NCI-H1694 (cell line): ENCODE data around the gene PPP1R1B.
"Not testable (repeated sequence)": the region's sequence is repeated elsewhere in the genome, so short reads cannot be mapped to it uniquely, and the experiment has no call there.

ENCODE experiments used
- DNase-seq: peaks from one replicate; lab custom pipeline; 2025; lab: John Stamatoyannopoulos, UW

PPP1R1B gene

DNA sequence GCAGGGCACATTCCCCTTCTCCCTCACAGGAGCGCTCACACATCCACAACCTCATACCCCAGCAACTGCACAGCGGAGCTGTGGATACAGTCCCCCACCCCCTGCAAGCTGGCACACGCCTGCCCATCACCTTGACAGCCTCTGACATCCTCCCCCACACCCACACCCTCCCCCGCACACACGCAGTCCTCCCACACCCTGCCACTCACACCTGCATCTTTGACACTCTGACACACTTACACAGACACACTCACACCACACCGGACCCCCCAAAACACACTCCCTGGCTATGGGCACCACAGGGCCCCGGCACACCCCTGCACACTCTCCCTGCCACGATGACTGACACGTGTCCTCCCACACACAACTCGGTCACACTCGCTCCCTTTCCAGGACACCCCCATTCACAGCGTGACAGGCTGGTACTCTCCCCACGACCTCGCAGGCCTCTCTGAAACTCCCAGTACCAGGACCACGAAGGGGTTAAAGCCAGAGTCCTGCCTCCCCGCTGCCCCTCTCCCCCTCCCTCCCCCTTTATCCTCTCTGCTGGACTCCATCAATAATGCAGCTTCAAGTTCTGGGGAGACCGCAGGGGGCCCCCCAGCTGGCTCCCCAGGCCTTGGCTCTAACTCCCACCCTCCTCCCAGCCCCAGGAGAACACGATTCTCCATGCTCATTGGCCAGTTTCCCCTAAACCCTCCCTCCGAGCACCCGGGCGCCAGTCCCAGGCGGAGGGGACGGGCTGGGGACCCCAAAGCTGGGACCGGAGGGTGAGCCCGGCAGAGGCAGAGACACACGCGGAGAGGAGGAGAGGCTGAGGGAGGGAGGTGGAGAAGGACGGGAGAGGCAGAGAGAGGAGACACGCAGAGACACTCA, at the start of gene PPP1R1B:
Gene PPP1R1B (plus strand): TSS at position 782 of the 876 bp plus-strand sequence. CDS start 441 bp downstream, outside the sequence.
- DNase-seq: no peak

GRCh38 chr17:39578272-39578671, 48.5 kb upstream of the PPP1R1B start:
- no peak for DNase-seq

DNA sequence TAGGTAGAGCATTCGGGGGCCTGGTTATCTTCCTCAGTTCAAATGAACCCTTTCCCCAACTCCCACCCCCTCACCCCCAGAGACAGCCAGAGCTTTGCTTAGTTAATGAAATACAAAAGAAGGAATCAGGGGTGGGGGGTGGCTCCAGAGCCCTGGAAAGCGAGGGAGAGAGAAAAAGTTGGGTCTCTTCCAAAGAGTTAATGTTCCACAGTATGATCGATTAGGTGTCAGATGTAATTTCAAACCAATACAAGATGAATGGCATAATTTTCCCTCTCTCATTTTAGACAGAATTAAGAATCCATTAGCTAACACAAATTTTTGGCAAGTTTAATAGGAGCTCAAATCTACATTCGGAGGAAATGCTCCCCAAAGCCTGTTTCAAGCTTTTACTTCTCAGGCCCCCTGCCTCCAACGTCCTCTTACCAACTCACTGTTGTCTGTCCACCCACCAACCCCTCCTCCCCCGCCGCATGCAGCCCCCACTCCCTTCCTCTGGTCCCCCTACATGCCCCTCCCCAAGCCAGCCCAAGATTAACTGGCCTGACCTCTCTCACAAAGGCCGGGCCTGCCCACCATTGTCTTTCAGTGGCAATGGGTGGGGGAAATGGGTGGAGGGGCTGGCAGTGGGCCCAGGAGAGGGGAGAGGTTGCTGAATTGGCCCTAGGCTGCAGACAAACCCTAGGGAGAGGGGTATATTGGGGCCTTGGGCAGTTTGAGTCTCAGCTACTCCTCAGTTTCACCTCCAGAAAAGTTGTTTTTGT, 47.3 kb upstream of the PPP1R1B start:
- DNase-seq: no peak

DNA sequence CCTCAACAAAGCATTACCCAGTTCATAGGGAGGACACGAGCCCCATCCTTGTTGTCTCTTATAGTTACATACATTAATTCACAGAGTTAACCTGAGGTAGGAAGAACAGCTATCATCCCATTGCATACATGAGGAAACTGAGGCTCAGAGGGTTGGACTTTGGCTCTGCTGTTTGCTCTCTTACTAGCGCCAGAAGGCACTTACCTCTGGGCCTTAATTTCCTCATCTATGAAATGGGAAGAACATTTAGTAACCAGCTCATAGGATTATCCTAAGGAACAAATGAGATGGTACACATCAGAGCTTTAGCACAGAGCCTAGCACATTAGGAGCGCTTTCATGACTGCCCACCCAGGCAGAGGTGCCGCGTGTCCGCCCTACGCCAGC, 46.7 kb upstream of the PPP1R1B start:
- DNase-seq: no peak

DNA sequence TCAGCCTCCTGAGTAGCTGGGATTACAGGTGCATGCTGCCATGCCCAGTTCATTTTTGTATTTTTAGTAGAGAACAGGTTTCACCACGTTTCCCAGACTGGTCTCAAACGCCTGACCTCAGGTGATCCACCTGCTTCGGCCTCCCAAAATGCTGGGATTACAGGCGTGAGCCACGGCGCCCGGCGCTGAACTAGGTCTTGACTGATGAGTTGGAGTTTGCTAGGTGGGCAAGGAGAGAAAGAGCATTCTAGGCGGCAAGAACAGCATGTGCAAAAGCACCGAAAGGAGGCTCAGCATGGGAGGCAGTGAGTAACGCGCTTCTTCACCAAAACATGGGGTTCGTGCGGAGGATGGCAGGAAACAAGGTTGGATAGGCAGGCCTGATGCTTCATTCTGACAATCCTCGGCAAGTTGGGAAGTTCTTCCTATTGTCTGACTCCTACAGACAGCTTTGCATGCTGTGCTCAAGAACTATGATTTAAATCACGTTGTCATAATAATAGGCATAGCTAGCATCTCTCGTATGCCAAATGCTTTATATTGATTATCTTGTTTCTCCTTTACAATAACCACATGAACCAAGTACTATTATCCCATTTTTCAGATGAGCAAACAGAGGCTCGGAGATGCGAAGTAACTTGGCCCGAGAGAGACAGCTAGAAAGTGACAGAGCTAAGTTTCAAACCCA, 45.5 kb upstream of the PPP1R1B start:
- DNase-seq: no peak

- DNase-seq: no peak
Measured at GRCh38 chr17:39581759-39582085, 45.0 kb upstream of the PPP1R1B start.

DNA sequence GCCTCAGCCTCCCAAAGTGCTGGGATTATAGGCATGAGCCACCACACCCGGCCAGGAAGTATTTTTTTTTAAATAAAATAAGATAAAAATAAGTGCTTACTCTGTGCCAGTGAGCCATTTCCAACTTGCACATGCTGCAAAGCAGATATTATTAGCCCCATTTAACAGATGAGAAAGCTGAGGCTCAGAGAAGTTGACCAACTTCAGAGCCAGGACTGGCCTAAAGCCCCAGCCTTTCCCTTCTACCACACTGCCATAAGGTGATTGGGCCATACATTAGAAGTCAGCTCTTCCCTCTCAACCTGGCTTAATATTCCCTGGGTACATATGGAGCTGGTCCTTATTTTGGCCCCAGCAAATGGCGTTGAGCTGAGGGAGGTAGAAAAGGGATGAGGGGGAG, 44.1 kb upstream of the PPP1R1B start:
- no peak for DNase-seq

- not testable (repeated sequence) for DNase-seq
Measured at GRCh38 chr17:39590180-39590579, 36.6 kb upstream of the PPP1R1B start.

GRCh38 chr17:39591958-39592954, 34.5 kb upstream of the PPP1R1B start:
- DNase-seq: peak; percentile 86

- no peak for DNase-seq
Measured at GRCh38 chr17:39593371-39593770, 33.4 kb upstream of the PPP1R1B start.

DNA sequence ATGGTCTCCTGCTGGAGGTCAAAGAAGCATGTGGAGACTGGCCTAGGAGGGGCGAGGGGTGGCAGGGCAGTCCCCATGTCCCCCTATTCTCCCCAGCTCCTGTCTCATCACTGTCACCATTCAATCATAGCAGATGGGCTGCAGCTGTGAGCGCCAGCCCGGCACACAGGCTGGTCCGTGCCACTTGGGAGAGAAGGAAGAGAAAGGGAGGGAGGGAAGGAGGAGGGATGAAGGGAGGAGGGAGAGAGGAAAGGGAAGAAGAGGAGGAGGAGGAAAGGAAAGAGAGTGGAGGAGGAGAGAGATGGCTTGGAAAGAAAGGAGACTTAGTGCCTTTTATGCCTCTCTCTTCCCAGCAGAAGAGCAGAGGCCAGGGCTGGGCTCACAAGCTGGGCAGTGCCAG, 31.5 kb upstream of the PPP1R1B start:
- DNase-seq: no peak

DNA sequence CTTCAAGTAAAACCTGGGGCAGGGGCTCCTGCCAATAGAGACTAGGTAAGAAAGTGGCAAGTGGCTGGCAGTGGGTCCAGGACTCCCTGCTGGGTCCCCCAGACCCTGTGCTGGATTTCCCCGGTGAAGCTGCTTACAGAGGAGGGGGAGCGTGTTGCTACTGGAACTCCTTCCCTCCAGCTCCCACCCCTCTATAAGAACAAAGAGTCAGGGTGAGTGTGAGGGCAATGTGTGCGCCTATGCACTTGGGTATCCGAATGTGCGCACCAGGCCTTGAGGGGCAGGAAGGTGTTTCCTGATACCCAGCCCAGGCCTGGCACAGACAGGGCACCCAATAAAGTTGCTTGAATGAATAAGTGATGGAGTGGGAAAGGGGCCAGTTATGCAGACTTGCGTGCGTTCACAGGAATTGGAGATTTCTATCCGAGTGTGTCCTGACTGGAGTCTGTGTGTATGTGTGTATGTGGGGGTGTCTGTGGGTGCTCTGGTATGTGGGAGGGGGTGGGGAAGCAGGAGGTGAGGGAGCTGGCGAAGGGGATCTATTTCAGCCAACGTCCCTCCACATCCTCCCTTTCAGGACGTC, 30.7 kb upstream of the PPP1R1B start:
- DNase-seq: no peak

- peak; percentile 65 for DNase-seq
Measured at GRCh38 chr17:39596543-39597267, 30.0 kb upstream of the PPP1R1B start.

DNA sequence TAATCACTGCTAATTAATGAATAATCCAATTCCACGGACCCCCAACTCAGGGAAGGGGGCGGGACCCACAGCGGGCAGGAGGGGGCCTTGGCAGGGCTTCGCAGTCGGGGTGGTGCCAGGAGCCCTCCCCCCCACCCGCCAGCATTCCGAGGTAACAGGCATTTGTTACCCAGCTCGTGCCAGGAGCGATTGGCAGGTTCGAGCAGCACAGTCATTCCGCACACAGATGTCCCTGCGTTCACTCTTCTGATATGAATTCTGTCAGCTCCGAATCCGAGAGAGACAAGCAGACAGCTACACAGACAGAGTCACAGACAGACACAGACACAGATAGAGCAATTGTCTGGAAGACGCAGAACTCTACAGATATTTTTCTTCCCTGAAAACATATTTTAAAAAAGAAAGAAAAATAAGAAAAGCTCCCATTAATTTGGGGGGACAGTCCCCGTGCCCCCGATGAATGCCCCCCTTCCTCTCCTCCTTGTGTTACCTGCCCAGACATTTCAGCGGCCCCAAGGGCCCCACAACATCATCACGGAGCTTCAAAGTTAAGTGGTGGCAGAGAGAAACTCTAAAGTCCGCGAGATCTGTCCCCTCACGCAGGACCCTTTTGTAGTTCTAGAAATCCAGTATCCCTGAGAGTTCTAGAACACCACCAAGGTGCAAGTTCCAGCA, 29.2 kb upstream of the PPP1R1B start:
- DNase-seq: peak; percentile 82

GRCh38 chr17:39598047-39598481, 28.7 kb upstream of the PPP1R1B start:
- DNase-seq: no peak

GRCh38 chr17:39598630-39599003, 28.1 kb upstream of the PPP1R1B start:
- DNase-seq: no peak

GRCh38 chr17:39599004-39599664, 27.6 kb upstream of the PPP1R1B start:
- peak; percentile 67 for DNase-seq

- DNase-seq: peak; percentile 67
Measured at GRCh38 chr17:39599665-39600231, 27.0 kb upstream of the PPP1R1B start.
